ENCODE results near the gene JMJD8. TPM values are rescaled to one million over a fixed set of nuclear protein-coding genes. Genes with fewer than 3 reads are reported as not detected.

The JMJD8 gene
- total and polyA plus RNA-seq, 4 donors, result 21.2 to 52.6 (median 33.4) TPM

DNA sequence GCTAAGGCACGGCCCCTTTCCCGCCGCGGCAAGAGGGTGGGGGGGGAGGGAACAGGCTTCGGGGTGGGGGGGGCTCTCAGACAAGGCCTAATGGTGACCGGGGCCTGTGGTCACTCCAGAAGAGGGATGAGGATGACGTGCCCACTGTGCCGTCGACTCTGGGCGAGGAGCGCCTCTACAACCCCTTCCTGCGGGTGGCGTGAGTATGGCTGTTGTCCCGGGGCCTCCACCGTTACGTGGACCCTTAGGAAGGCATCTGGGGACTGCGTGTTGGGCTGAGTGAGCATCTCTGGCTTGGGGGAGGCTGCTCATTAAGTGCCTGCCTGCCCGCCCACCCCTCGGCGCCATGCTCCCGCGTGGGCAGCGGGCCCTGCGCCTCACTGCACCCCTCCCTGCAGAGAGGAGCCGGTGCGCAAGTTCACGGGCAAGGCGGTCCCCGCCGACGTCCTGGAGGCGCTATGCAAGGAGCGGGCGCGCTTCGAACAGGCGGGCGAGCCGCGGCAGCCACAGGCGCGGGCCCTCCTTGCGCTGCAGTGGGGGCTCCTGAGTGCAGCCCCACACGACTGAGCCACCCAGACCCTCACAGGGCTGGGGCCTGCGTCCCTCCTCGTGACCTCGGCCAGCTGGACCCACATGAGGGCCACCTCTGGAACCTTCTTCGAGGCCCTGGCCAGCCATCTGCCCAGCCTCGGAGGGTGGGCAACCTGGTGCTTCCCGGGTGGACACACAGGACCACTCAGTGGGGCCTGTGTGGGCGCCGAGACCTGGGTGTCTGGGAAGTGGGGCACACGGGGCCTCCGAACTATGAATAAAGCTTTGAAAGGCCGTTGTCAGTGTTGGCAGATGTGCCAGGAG, 45.0 kb upstream of the JMJD8 start:
- H3K36me3 ChIP-seq (ENCODE audit: control insufficient read depth in 4 of 4, insufficient read depth in 3 of 4, low read depth in 1 of 4, low read length in 3 of 4), result peaks cover 0 to 22% (median 4%) of the 10 kb centered on the region in 4 donors
- 67% methylated on average over 55 of the region's 55 CpGs for whole genome bisulfite sequencing
- no peaks in the 10 kb centered on the region for H3K9me3 ChIP-seq (ENCODE audit: control insufficient read depth in 4 of 4, low read length in 3 of 4)
- no peak overlapping the region for H3K9ac ChIP-seq (ENCODE audit: low read depth in 1 of 2, low read length in 2 of 2)
- peaks cover 8 to 19% (median 14%) of the 10 kb centered on the region in 4 donors for H3K4me1 ChIP-seq (ENCODE audit: control insufficient read depth in 4 of 4, insufficient read depth in 4 of 4, low read length in 3 of 4)
- H3K27me3 ChIP-seq (ENCODE audit: control insufficient read depth in 4 of 4, insufficient read depth in 4 of 4, low read length in 3 of 4), result peaks cover 0 to 2% (median 0%) of the 10 kb centered on the region in 4 donors
- no peak overlapping the region for H3K27ac ChIP-seq (ENCODE audit: low read depth in 1 of 2, low read length in 2 of 2)
- H3K4me3 ChIP-seq (ENCODE audit: low read depth in 1 of 3, low read length in 3 of 3), result no peak overlapping the region
- TF ChIP-seq JUND (IDR thresholded peaks at IDR 0.05) (no peak), SP1 (IDR thresholded peaks at IDR 0.05) (no peak), FOXA1 (IDR thresholded peaks at IDR 0.05) (no peak), GABPA (IDR thresholded peaks at IDR 0.05 in 1 of 2, conservative IDR thresholded peaks at IDR 0.05 in 1 of 2) (no peak), RAD21 (IDR thresholded peaks at IDR 0.05) (no peak), RXRA (IDR thresholded peaks at IDR 0.05) (no peak), YY1 (IDR thresholded peaks at IDR 0.05) (no peak), HNF4G (IDR thresholded peaks at IDR 0.05) (no peak), EGR1 (IDR thresholded peaks at IDR 0.05; ENCODE audit: low read depth in 2 of 2) (no peak), NR2F2 (IDR thresholded peaks at IDR 0.05) (no peak), HNF4A (conservative IDR thresholded peaks at IDR 0.05) (no peak), MAX (IDR thresholded peaks at IDR 0.05) (no peak), TAF1 (conservative IDR thresholded peaks at IDR 0.05) (no peak), REST (IDR thresholded peaks at IDR 0.05) (no peak), FOXA2 (IDR thresholded peaks at IDR 0.05) (no peak)
- TF ChIP-seq, protein P1, sequence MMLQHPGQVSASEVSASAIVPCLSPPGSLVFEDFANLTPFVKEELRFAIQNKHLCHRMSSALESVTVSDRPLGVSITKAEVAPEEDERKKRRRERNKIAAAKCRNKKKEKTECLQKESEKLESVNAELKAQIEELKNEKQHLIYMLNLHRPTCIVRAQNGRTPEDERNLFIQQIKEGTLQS (IDR thresholded peaks at IDR 0.05), result no peak
- TF ChIP-seq, protein P2, sequence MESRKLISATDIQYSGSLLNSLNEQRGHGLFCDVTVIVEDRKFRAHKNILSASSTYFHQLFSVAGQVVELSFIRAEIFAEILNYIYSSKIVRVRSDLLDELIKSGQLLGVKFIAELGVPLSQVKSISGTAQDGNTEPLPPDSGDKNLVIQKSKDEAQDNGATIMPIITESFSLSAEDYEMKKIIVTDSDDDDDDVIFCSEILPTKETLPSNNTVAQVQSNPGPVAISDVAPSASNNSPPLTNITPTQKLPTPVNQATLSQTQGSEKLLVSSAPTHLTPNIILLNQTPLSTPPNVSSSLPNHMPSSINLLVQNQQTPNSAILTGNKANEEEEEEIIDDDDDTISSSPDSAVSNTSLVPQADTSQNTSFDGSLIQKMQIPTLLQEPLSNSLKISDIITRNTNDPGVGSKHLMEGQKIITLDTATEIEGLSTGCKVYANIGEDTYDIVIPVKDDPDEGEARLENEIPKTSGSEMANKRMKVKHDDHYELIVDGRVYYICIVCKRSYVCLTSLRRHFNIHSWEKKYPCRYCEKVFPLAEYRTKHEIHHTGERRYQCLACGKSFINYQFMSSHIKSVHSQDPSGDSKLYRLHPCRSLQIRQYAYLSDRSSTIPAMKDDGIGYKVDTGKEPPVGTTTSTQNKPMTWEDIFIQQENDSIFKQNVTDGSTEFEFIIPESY (IDR thresholded peaks at IDR 0.05), result no peak
- DNase-seq (ENCODE audit: low spot score), result no peak
